HT1080 (cell line): ENCODE measurements around the gene HPCAL1. TPM values are rescaled to one million over a fixed set of nuclear protein-coding genes. Genes with fewer than 3 reads are reported as not detected.
A peak's percentile ranks its signal among the peaks of the same experiment; 100 is the strongest.

Experiments used
- DNase-seq: peaks from one replicate; pipeline ENCODE4 v3.0.0-alpha.2; 2015; ENCODE audit warnings: low read depth
- total RNA-seq: library from RNA; depleted of rRNA; stranded (reverse); fragments of >200 nt; shearing (Covaris generic); gene quantifications from 2 replicates; pipeline ENCODE4 v1.2.3, GENCODE V29; 2014

The HPCAL1 gene
- total RNA-seq, 1 experiment from 2014 or later = 201 TPM

DNA sequence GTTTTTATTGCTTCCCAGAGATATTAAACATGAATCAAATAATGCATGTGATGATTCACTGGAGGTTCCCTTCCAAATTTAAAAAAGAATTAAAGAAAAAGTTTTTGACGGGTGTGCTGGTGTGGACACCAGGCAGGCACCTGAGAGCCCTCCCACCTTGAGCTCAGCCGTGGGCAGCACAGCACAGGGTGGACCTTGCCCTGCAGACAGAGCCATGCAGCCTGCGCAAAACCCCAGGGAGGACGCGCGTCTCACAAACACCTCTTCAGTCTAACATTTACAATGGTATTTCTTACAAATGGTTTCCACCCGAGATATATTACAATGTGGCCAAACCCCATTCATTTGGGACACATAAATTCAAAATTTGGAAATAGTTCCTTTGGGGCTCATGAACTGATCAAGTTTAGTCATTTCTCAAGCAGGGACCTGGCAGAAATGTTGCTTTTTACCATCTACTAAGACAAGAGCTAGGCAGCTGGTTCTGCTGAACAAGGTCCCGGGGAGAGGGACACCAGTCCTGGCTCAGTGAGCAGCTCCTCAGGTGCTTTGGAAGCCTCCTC, 100.0 kb downstream of the HPCAL1 start:
- DNase-seq = no peak

DNA sequence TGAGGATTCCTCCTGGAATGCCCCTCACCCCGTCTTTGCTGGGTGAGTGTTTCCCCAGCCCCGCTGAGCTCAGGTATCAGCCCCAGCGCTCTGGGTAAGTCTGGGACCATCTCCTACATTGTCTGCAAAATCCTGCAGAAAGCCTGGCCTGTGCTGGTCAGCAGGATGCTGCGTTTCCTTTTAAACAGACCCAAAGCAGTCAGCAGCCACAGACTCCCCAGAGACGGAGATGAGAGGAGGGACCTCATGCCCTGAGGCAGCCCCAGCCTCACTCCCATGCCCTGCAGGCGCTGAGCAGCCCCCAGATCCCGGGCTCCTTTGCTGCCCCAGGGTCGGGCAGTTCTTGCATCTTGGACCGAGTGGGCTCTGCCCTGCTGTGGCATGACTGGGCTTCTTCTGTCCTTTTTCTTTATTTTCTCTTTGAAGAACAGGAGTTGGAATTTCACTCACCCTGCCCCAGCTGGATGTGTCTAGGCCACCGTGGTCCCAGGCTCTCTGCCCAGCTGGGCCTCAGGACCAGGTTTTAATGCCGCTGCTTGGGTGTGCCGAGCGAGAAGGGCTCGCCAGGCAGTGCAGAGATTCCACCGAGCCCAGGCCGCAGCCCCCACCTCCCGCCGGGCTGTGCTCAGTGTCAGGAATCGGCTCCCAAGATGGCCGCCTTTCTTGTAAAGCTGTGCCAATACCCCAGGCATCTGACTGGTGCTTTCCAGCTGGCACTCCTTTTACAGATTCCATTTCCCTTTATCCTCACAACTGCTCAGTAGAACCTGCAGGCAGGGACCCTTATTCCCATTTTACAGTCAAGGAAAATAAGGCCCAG, 101.8 kb downstream of the HPCAL1 start:
- no peak for DNase-seq

DNA sequence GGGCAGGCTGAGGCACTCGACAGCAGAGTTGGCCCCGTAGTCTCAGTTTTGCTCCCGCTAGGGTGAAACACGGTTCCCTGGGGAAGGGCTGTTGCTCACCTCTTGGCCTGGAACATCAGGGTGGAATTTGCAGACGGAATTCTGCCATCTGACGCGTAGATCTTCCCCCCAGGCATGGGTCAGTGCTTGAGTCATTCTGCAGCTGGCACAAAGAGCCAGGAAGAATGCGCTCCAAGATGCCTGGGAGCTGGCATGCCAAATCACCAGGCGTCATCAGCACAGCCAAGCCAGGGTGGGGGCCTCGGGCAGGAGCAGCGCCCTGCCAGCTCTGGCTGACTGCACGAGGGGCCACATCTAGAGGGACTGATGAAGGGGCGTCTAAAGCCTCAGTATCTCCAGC, 102.7 kb downstream of the HPCAL1 start:
- peak; percentile 97 for DNase-seq

DNA sequence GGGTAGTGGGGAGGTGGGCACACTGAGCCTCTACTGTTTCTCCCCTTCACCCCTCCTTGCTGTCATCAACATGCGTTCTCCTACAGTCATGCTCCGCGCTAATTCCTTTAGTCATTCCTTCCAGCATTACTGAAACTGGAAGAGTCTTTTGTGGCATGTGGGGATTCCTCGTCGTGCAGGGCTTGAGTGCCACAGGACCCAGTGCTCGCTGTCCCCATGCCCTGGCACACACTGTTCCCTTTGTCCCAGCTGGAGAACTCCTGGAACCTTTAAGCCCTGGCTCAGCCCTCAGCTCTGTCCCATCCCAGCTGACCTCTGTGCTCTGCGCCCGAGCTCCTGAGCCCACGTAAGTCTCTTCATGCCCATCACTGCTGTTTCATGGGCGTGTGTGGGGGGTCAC, 103.3 kb downstream of the HPCAL1 start:
- no peak for DNase-seq

DNA sequence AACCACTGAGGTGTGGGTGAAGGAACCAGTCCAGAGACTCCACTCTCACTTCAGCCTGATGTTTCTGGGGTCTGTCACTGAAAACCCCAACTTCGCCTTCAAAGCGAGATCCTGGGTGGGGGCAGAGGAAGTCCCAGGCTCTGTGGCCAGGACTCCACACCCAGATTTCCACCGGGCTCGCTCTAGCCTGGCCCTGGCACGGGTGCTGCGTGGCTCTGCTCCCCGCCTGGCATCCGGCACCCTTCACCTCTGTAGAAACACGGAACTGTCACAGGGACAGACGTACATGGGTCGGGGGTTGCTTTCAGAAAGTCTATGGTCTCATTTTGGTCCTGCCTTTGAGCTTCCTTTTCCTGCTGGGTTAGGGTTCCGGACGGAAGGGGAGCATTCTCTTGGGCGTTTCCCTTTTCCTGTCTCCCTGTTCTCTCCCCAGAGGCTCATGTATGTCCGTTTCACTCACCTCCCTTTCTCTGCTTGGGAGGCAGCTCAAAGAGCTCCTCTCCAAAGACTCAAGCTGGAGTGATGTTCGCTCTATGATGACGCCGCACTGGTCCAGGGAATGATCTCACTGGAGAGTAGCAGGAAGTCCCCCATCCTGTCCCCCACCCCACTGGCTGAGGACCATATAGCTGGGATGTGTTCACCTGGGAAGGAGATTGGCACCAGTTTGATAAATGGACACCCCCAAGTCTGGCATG, 103.9 kb downstream of the HPCAL1 start:
- no peak for DNase-seq

DNA sequence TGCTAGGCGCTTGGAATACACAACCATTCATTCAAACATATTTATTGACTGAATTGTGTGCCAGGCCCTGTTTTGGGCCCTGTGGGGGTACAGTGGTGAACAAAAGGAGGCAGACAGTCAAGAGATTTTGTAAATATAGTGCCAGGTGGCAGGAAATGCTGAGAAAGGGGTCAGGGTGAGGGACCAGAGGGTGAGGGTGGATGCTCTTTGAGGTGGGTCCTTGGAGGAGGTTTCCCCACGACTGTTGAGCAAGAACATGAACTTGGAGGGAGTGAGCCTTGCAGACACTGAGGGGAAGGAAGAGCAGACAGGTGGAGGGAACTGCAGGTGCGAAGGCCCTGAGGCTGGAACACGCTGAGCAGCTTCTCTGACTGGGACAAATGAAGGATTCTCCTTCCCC, 104.7 kb downstream of the HPCAL1 start:
- DNase-seq = no peak

DNA sequence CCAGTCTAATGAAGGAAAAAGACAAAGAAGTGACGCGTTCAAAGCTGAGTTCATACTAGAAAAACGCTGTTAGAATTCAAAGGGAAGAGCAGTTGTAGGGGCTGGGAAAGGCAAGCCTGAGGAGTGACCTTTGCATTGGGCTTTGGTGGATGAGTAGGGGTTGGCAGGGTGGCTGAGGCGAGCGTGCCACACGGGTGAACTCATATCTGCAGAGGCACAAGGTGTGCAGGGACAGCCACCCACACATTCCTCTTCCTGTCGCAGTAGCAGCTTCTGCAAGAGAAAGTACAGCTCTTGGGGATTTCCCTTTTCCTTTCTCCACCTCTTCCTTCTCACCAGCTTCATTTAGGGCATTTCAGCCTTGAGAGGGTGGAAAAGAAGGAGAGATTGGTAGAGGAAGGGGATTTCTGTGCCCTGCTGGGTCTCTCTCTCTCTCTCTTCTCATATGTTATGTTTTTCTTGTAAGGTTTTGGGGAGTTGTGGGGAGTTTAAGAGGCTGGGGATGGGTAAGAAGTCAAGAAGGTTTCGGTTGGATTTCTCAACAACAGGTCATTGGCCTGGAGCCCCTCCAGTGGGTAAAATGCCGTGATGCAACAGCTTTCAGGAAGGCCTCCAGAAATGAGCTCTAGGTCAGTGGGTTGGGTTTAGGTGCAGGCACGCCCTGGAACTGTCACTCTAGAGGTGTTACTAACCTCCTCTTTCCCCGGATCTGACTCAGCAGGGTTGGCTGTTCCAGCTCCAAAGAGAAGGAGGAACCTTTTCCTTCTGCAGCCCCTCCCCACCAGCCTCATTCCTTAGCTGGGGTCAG, 105.3 kb downstream of the HPCAL1 start:
- peak; percentile 96 for DNase-seq

DNA sequence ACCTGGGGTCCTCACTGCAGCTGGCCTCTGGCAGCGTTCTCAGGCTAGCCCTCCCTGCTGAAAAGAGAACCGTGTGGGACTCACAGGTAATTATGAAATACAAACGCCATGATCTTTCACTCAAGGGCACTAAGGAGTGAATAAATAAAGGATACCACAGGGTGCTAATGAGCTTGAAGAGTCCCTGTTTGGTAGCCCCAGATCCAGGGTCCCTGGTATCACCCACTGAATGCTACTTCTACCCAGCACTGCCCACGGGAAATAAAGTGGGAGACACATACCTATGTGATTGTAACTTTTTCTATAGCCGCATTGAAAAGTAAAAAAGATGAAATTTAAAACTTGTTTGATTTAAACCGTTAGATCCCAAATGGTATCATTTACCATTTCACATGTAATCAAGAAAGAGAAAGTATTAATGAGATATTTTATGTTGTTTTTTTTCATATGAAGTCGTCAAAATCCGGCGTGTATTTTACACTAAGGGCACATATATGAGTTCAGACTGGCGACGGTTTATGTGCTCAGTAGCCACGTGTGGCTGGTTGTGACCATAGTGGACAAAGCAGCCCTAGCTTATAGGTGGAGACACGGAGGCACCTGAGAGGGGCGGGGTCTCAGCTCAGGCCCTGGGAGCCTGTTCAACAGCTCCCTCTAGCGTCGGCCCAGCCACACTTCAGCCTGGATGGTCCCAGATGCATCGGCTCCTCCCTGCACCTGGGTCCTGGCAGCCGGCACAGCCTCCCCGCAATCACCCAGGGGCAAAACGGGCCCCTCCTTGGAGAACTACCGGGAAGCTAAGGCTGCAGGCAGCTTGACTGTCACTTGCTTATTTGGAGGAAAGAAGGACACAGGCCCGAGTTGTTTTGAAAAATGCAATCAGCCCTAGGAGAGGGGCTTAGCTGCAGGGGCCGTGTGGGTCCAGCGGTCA, 106.2 kb downstream of the HPCAL1 start:
- DNase-seq = peak; percentile 81

DNA sequence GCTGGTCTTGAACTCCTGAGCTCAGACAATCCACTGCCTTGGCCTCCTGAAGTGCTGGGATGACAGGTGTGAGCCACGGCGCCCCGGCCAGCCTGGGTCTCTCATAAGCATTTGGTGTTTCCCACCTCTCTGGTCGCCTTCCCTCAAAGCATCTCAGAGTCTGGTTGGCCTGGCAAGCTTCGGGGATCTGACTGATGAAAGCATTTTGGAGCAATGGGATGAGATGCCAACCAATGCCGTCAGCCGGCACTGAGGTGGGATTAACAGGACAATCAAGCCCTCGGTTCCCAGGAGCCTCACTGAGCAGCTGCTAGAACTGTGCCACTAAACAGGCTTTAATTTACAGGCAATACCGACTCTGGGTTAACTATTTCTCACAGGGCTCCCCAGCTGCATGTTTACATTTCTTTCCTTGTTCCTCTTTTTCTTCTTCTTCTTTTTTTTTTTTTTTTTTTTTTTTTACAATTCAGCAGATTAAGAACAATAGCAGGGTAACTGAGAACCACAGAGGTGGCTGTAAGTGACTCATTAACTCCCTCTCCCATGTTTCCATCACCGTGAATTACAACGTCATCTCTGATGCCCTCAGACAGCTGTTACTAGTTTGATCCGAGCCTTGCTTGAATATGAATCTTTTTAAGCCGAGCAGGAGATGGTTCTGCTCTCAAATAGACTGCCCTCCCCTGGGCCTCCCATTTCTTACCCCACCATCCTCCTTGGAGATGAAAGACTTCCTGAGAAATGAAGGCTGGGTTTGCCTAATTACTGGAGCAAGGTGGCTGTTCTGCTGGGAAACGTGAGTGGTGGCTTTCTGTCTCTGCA, 107.5 kb downstream of the HPCAL1 start:
- no peak for DNase-seq

DNA sequence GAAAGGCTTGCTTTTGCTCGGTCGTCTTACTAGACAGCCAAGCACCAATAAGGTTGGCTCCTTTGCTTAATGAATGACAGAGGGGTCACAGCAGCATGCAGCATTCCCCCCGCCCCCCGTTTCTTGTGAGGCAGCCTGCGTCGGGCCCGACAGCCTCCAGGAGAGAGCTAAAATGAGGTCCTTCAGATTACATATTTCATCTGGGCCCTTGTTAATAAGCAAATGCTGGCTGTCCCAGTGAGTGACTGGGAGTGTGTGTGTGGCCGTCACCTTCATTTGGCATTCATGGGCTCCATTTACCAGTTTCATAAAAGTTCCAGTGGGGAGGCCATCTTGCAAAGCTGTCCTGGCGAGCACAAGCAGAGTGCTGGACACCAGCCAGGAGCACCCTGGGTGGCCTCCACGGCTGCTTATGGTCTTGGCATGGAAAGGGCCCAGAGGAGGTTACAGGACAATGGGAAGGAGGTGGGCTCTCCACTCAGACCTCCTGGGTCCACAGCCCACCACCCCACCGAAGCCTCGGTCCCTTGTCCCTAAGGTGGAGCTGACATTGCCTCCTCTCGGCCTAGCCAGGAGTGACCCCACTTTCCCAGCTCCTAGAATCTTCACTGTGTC, 108.2 kb downstream of the HPCAL1 start:
- no peak for DNase-seq

DNA sequence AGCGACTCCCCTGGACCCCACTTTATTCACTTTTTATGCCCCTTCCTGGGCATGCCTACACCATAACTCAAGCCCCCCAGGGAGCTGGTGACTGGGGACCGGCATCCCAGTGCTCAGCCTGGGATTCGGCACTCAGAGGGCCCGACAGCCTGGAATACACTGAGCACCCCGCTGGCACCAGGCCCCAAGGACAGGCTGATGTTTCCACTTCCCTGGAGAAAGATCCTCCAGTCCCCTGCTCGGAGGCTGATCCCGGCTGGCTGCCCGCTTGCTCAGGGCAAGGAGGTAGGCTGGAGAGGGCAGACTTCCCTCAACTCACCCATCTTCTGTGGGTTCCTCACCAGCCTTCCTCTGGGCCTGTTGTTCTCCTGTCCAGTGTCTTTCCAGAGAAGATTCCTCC, 108.9 kb downstream of the HPCAL1 start:
- DNase-seq = no peak

DNA sequence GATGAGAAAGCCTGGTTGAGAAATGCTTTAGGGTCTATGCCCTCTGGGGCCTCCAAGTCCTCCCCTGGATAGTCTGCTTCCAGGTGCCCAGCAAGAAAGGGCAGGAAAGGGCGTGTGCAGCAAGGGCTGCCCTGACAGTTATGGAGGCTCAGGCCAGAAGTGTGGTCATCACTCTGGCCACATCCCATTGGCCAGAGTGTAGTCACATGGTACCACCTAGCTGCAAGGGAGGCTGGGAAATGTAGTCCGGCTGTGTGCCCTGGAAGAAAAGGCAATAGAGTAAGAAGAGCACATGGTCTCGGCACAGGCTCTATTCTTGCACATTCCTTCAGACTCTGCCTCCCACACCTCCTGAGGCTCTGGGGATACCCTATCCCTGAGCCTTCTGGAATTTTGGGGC, 109.7 kb downstream of the HPCAL1 start:
- peak; percentile 70 for DNase-seq

DNA sequence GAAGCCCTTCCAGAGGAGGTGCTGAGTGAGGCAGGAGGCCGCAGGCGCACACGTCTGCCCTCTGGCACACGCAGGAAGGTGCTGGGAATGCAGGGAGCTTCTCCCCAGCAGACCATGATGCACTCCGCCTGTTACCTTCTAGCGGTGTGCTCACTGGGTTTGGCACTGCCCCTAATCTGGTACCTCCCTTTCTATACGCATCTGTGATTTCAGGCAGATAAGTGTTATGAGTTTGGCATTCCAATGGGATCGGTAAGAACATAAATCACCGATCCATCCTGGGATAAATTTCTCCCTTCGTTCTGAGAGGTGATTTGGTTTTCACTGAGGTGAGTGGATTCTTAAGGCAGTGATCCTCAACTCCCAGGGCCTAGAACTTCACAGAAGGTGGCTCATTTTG, 110.8 kb downstream of the HPCAL1 start:
- no peak for DNase-seq

DNA sequence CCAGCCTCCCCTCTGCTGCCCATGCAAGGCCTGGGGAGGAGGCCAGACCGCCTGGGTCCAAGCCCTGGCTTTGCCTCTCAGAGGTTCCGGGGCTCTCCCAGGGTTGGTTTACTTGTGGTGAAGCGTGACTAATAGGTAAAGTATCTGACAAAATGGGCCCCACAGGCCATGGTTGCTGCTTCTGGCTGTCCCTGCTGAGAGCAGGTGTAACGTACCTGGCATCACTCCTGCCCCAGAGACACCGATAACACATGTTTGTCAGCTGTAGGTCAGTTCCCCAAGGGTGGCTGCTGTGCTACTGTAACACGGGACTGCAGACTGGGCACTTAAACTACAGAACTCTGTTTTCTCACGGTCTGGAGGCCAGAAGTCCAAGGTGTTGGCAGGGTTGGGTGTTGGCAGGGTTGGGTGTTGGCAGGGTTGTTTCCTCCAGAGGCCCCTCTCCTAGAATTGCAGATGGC, 111.3 kb downstream of the HPCAL1 start:
- peak; percentile 46 for DNase-seq

DNA sequence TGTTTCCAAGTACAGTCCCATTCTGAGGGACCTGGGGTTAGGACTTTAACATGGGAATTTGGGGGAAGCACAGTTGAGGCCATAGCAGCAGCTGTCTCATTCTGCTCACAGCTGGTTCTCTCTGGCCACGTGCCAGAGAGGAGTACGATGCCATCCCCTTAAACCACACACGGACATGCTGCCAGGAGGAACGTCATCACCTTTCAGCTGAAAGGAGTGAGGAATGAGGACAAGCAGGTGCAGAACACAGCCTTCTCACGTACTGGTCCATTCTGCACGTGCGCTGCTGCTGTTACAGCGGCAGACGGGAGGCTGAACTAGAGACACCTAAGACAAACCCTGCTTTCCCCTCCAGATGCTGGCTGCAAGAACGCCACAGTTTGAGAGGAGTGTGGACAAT, 111.9 kb downstream of the HPCAL1 start:
- DNase-seq = no peak

DNA sequence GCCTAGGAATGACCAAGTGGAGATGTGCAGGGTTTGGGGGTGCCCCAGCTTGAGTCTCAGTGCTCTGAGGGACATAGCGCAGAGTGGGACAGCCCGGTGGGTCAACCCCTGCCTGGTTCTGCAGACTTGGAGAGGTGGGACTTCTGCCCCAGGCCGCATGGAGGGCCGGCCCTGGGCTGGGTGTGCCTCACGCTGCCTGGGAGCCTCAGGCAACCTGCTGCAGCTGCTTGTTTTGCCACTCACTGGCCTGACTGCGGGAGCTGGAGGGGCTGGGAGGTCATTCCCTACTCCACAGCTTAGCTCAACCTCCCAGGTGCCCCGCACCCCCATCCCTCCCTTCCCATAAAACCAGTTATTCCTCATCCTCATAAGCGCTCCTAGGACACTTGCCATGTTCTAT, 112.3 kb downstream of the HPCAL1 start:
- DNase-seq = no peak

DNA sequence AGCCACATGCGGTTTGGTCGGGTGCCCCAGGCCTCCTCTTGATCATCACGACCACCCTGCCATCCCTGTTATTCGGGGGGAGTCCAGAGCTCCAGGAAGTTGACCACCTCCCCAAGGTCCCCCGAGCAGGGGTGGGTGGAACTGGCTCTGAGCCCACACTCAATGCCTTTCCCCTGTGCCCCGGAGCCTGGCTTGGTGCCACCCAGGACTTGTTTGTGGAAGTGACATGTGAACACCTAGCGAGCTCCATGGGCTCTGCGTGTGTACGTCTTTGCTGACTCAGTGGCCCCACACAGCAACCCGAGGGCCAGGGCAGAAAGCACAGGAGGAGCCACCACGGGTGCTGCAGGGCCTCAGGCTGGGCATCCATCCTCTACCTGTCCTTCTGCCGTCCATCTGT, 112.9 kb downstream of the HPCAL1 start:
- no peak for DNase-seq

DNA sequence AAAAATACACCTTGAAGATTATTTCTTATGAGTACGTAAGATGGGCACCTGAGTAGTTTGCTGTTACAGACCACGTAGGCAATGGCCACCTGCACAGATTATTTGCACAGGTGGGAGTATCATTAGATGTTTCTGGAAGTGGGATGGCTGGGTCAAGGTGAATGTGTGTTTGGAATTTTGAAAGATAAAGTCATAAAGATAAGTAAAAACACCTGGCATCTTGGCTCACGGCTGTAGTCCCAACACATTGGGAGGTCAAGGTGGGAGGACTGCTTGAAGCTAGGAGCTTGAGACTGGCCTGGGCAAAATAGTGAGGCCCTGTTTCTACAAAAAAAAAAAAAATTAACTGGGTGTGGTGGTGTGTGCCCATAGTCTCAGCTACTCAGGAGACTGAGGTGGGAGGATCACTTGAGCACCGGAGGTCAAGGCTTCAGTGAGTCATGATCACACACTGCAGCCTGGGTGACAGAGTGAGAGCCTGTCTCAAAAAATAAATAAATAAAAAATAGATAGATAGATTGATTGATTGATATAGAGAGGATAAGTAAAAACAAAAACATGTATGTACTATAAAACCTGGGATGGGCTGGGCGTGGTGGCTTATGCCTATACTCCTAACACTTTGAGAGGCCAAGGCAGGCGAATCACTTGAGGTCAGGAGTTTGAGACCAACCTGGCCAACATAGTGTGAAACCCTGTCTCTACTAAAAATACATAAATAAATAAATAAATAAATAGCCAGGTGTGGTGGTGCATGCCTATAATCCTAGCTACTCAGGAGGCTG, 115.0 kb downstream of the HPCAL1 start:
- no peak for DNase-seq
